C4-2B (cell line): ENCODE measurements around the gene REXO2.

Experiments used
- H3K27ac ChIP-seq: fragments of 450-650 bp; 2 replicates; pipeline ENCODE4 v1.5.1; 2017
- ZFX ChIP-seq: fragments of 450-650 bp; IDR thresholded peaks from 2 replicates; pipeline ENCODE4 v1.6.1; 2017
- TF ChIP-seq, protein P1 (sequence below): fragments of 450-650 bp; conservative IDR thresholded peaks from 2 replicates; pipeline ENCODE4 v1.5.1; 2017; ENCODE audit warnings: mild to moderate bottlenecking

The REXO2 gene

GRCh38 chr11:114496915-114497314 is 57.6 kb downstream of the REXO2 start:
- H3K27ac ChIP-seq = no peak overlapping the region
- TF ChIP-seq, protein P1, sequence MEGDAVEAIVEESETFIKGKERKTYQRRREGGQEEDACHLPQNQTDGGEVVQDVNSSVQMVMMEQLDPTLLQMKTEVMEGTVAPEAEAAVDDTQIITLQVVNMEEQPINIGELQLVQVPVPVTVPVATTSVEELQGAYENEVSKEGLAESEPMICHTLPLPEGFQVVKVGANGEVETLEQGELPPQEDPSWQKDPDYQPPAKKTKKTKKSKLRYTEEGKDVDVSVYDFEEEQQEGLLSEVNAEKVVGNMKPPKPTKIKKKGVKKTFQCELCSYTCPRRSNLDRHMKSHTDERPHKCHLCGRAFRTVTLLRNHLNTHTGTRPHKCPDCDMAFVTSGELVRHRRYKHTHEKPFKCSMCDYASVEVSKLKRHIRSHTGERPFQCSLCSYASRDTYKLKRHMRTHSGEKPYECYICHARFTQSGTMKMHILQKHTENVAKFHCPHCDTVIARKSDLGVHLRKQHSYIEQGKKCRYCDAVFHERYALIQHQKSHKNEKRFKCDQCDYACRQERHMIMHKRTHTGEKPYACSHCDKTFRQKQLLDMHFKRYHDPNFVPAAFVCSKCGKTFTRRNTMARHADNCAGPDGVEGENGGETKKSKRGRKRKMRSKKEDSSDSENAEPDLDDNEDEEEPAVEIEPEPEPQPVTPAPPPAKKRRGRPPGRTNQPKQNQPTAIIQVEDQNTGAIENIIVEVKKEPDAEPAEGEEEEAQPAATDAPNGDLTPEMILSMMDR = peak; percentile 40
- TF ChIP-seq ZFX = no peak

DNA sequence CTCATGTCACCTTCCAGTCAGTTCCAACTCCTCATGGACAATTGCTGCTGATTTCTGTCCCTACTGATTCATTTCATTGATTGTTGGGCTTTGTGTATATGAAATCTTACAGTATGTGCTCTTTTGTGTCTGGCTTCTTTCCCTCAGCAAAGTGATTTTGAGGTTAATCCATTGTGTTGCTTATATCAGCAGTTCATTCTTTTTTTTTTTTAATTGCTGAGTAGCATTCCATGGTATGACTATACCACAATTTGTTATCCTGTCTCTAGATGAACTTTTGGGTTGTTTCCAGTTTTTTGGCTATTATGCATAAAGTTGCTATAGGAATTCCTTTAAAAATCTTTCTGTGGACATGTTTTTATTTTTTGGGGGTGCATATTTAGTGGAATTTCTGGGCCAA is 60.5 kb downstream of the REXO2 start:
- TF ChIP-seq, protein P1 = no peak
- TF ChIP-seq ZFX = no peak
- no peak overlapping the region for H3K27ac ChIP-seq
